HG03565 (cell line): ENCODE measurements around the gene SLC24A3.
"Not testable (repeated sequence)": the region's sequence is repeated elsewhere in the genome, so short reads cannot be mapped to it uniquely, and the experiment has no call there.

Source experiments
- ATAC-seq: cut with Tn5 transposase; IDR thresholded peaks from one replicate; pipeline ENCODE4 v1.9.1; 2021; ENCODE audit warnings: mild to moderate bottlenecking, moderate library complexity; ENCODE audit not compliant: unreplicated experiment

SLC24A3 gene

DNA sequence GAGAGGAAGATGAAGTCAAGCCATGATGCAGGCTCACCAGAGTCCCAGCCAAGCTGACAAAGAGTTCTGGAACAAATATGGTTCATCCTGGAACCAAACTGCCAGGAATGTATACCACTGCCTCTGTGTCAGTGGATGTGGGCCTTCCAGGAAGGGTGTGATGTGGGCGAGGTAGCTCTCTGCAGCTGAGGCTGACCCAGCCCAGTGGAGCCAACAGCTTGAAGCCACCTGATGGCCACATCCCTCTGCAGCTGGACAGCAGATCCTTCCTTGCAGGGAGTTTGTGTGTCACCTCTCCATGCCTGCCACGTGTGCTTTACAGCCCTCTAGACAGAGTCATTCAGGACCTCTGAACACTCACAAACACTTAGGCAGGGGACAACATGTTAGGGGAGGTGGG is 403.6 kb downstream of the SLC24A3 start:
- no peak for ATAC-seq

DNA sequence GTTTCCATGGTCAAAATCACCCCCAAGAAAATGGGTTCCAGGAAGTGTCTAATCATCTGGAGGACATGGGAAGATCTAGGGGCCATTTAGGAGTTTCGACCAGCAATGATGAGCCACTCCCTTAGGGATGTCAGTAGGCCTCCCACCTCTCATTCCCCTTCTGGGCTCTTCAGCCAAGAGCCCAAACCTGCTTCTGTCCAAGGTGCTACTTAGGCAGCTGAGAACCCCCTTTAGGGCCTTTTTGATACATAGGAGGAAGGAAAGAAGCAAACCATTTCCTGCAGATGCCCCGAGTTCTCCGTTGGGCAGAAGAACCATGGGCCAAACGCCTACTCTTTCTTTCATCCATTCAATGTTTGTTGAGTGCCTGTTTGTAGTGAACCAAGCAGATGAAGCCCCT is 404.2 kb downstream of the SLC24A3 start:
- no peak for ATAC-seq

DNA sequence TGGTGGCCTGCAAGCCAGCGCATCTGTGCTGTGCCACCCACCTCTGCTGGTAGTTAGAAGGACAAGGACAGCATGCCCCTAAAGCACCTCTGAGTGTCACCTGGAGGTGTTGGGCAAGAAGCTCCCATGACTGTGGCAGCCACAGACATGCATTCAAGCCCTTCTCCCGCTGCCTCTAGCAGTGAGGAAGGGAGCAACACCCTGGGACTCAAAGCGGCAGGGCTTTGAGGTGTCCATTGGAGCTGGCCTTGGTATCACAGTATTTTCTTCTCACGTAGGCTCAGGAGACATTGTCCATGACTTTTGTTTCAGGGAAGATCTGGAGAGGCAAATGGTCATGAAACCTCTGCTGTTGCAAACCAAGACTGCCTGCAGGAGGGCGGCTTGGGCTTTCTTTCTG is 404.8 kb downstream of the SLC24A3 start:
- ATAC-seq: no peak

DNA sequence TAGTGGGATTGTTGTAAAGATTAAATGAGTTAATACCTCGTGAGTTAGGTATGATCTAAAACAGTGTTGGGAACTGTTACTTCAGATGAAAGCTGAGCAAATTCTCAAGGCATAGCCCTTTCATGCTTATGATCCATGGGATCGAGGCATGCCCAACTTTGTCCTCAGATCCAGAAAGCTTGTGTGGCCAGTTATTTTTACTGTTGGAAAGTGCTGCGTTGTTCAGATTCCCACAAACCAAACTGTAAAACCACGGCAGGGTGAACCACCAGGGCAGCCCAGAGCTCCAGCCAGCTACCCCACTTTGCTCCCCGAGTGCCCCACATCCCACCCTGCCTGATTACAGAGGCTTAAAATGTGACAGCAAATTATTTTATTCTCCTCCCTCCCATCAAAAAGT is 406.3 kb downstream of the SLC24A3 start:
- no peak for ATAC-seq

DNA sequence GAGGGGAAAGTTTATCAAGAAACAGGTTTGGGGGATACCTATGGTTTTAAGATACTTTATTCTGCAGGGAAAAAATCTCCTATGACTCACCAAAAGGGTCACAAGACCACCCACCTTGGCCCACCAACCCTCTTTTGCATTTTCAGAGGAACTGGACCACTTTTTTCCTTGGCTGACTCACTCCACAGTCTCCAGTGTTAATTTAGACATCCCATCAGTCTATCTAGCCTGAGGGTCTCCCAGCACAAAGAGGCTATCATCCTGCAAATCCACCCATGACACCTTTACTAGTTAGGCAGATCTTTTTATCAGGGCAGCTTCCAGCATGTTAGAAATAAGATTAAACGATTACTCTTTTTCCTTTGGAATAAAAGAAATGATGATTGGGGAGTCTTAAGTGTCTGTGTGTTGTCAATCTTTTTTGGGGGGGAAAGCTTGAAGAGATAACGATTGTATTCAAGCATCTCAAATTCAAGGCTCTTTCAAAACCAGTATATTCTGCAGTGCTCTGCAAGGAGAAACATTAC is 407.5 kb downstream of the SLC24A3 start:
- no peak for ATAC-seq

DNA sequence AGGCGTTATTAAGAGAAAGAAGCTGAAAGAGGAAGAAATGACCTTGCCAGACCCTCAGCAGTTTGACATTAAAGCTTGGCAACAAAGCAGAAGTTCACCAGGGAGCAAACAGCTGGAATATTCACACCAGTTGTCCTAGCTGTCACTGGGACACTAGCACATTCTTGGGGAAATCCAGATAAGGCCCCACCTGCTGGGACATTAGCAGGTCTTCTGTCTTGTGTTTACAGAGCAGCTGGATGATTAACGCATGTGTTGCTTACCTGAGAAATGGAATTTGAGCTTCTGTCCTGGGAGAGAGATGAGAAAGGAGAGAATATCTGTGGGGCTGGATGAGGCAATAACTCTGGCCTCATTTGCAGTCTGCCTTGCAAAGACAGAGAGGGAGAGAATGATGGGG is 408.0 kb downstream of the SLC24A3 start:
- ATAC-seq: no peak

DNA sequence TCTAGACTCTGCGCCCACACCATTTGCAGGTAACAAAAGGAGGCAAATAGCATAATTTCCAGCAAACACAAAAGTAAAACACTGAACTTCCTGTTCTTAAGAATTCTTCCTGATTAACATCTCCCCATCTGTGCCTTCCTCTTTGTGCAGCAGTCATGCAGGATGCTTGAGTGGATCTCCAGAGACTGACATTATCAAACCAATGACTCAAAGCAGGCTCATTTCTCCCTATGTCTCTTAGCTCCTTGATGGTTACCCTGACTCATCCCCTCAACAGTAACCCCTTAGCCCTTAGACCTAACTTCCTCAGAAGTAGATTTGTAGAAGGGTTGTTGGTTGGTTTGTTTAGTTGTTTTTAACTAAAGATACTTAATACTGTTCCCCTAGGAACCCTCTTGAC is 408.6 kb downstream of the SLC24A3 start:
- no peak for ATAC-seq

DNA sequence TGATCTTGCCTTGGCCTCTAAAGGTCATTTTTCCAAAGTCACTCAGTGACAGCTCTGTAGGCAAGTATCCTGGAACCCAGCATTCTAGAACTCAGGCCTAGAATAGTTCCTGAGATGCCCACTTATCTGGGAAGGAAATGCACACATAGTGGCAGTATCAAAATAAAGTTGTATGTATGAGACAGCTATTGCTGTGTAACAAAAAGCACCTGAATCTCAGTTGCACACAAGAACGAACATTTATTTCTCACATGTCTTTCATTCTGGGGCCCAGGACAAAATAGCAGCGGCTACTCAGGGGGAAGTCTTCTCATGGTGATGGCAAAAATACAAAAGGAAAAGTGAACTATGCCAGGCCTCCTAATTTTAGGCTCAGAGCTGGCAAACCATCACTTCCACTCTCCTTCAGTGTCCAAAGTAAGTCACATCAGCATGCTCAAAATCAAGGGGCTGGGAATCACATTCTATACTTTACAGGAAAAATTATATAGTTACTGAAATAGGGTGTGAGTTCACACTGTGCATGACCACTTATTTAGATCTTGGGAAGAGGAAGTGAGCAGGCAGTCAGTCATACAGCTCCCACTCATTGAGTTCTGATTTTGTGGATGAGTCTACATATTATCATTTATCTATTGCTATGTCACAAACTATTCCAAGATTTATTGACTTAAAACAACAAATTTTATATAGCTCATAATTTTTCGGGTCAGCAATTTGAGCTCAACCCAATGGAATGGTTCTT is 412.0 kb downstream of the SLC24A3 start:
- no peak for ATAC-seq

DNA sequence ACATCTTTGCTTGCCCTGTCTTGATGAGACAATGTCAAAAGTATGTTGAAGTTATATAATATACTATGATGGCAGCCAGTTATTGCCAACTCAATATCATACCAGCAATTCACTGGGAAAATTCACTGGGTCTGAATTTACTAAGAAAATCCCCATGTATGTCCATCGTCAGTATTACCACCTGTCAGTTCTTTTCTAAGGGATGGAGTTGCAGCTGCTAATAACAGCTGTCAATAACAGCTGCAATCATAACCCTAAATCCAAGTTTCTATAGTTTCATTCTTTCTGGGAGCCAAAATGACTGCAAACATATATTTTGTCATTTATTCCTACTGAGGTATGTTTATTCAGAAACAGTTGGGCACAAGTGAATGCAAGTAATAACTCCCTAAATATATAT is 413.0 kb downstream of the SLC24A3 start:
- no peak for ATAC-seq

DNA sequence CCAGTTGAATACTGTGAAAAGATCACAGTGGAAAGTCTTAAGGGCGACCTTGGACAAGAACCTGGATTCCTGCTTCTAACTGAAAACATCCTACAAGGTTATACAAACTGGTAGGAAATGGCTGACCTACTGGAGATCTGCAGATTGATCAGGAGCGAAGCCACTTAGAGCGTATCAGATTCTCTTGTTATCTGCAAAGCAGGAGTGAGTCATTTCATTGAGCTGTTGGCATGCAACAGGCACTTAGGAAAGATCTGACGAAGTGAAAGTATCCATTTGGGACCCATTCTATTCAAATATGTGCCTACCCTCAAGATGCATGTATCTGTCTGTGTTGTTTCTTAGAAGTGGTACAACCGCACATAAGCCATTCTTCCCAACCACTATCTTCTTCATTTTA is 414.5 kb downstream of the SLC24A3 start:
- ATAC-seq: no peak

DNA sequence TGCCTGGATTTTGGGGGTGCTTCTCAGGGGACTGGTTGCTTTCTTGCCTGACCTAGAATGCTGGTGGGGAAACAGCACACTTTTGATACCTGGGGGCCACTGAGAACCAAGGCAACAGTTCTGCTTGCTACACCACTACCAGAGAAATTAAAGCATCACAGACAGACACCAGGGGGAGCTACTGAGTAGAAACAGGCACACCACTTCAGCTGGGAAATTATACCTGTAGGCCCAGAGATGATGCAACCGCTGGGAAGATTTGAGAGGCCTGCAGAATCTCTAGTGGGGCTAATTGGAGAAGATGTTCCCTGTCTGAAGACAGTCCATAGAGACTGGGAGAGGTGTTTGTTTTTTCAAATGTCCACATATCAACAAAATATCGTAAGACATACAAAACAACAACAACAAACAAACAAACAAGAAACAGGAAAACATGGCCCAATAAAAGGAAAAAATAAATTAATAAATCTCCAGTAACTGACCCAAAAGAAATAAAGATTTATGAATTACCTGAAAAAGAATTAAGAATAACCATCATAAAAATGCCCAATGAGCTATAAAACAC is 416.2 kb downstream of the SLC24A3 start:
- ATAC-seq: no peak

DNA sequence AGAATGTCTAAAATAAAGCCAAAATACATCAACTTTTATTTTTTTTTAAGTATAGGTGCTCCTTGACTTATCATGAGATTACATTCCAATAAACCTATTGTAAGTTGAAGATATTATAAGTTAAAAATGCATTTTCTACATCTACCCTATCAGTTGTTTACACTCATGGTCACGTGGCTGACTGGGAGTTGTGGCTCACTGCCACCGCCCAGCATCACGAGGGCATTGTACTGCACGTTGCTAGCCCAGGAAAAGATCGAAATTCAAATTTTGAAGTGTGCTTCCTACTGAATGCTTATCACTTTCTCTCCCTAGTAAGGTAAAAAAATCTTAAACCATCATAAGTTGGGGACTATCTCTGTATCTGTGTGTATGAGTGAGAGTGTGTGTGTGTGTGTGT is 419.0 kb downstream of the SLC24A3 start:
- ATAC-seq: no peak

DNA sequence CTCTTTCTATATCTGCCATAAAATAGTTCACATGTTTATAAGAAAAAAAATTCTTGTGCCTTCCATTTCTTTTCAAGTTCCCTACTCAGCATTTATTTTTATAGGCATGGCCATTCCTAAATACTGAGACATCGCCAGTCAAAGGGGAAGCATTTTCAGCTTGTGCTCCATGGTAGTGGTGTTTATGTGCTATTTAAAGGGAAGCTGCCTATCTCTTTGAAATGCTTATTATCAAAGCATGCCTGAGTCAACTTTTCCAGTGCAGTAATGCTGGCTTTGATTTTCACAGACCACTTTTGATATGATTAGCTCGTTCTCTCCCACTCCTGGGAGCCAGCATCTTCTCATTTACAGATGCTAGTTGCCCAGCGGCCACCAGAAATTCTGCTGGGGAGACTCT is 421.5 kb downstream of the SLC24A3 start:
- ATAC-seq: no peak

DNA sequence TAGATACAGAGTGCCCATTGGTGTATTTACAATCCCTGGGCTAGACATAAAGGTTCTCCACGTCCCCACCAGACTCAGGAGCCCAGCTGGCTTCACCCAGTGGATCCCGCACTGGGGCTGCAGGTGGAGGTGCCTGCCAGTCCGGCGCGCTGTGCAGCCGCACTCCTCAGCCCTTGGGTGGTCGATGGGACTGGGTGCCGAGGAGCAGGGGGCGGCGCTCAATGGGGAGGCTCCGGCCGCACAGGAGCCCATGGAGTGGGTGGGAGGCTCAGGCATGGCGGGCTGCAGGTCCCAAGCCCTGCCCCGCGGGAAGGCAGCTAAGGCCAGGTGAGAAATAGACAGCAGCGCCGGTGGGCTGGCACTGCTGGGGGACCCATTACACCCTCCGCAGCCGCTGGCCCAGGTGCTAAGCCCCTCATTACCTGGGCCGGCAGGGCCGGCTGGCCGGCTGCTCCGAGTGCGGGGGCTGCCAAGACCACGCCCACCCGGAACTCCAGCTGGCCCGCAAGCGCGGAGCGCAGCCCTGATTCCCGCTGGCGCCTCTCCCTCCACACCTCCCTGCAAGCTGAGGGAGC is 427.1 kb downstream of the SLC24A3 start:
- ATAC-seq: not testable (repeated sequence)

DNA sequence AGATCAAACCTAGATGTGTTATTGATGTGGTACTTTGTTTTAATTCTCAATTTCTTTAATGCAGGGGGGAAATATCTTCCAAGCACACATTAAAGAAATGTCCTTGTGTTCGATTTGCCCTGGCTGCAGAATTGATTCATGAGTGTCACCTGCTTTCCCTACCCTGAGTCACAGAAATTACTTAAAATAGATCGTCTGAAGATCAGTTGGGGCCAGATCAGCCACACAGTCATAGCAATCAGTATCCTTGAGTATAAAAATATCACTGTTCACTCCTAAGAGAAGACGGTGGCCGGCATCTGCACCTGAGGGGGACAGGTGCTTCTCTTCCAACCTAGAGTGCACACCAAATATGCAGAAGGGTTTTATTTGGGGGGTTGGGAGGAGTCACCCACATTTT is 430.4 kb downstream of the SLC24A3 start:
- ATAC-seq: no peak

DNA sequence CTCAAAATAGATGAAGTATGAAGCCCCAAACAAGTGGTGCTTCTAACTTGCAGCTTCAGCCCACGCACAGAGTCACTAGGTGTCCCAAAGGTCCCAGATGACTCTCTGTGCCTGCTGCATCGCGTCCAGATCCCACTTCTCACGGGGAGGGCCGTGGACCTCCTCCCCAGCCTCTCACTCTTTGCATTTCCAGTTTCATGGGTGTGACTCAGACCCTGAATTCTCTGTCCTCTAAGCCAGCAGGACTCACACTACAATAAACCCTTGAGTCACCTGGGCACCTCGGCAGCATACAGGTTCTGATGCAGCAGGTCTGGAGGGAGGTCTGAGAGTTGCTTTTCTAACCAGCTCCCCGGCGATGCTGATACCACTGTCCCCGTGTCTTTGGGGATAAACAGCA is 431.6 kb downstream of the SLC24A3 start:
- ATAC-seq: no peak

DNA sequence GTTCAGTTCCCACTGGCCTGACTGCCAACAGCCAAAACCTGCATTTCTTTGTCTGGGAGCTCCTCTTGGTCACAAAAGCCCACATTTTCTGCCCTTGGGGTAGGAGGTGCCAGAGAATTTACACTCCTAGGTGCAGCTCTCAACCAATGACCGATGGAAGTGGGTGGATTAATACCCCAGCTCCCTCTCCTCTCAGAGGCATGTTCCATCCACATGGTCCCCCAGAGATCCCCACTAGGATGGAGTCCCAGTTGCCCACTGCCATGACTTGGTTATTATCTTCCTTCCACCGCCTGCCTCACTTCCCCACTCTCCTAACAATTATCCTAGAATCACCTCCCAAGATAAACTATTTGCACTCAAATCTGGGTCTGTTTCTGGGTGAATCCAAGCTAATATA is 434.5 kb downstream of the SLC24A3 start:
- no peak for ATAC-seq

DNA sequence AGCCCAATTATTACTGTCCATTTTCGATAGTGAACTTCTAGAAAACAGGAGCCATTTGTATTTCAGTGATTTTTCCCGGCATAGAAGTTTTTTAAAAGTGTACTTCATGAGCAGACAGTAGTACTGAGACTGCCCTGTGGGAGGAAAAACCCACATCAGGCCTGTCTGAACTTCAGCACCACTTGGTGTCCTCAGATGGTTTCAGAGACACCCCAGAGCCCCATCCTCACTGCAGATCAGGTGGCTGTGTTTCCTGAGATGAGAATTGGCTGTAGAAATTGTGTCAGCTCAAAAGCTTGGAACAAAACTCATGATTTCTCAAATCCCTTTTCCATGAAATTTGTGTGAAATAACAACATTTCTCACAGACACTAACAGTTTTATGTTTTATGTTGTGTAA is 435.6 kb downstream of the SLC24A3 start:
- ATAC-seq: no peak

DNA sequence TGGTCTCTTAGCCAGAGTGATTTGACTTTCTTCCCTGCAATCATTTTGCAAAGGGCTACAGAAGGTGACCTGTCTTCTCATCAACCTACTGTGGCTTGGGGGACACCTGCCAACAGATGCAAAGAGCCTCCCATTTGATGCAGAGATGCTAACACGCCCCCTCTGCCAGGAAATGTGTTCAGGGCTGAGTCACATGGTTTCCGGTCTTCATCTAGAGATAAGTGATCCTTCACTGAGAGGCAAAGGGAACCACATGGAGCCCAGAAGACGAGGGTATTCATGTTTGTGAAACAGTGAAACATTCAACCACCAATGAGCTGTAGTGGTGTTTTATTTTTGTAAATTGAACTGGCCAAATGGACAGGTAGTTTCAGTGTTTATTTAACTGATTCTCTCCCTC is 436.6 kb downstream of the SLC24A3 start:
- no peak for ATAC-seq

DNA sequence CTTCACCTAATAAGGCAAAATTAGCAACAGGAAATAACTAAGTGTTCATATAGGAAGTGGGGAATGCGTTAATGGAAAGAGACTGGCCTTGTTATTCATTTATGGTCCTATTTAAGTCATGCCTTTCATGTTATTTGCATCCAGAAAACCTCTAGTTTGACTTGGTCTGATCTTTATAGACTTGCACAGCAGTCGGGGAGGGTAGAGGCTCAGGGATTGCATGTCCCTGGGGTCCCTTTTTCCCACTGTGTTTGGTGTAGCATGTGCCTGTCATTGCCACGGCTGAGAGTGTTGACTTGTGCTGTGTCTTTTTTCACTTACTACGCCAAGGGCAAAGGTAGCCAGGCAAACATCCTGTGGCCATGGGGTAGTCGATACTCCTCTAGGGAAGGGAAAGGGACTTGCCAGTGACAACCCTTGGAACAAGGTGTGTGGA is 440.2 kb downstream of the SLC24A3 start:
- no peak for ATAC-seq

DNA sequence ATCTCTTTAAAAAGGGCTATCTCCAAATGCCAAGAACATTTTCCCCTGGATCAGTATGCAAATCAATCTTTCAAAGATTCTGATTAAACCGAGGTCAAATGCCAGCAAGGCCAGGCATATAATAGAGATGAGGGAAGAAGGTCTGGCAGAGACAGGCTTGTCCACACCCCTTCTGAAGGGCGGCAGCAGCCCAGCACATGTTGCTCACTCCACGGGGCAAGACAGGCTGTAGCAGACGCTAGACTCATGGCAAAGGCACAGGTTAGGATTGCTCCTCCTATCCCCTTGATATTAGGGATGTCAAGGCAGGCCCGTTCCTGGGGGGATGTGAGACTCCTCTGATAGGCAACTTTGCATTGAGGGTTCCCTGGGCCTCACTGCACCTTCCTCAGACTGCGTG is 440.9 kb downstream of the SLC24A3 start:
- no peak for ATAC-seq

DNA sequence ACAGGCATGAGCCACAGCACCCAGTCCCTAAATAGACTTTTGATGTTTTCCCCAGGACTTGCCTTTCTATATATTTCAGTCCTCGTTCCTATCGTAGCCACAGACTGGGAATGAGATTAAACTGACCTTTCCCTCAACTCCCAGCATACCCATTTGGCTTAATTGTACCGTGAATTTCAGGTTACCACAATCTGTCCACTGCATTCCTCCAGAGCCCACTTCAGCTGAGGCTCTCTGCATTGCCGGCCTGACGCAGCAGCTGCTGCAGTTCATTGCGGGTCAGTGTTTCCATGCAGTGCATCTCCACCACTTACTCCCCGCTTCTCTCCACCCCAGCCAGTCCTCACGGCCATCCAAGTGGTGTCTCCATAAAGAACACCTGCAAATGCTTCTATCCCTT is 442.5 kb downstream of the SLC24A3 start:
- no peak for ATAC-seq
